Activated CD8-positive, alpha-beta memory T cell treated with anti-CD3 and anti-CD28 coated beads, Interleukin-2, amount 10 ng/mL, durations not matched to agents 7 days and 5 days (primary cell): ENCODE measurements around the gene GBF1. TPM values are rescaled to one million over a fixed set of nuclear protein-coding genes. Genes with fewer than 3 reads are reported as not detected.

Source experiments
- ATAC-seq: fragments of 150-1000 bp; cut with Tn5 transposase; one replicate; pipeline ENCODE4 v1.10.0; 2021; ENCODE audit warnings: moderate library complexity
- CTCF ChIA-PET: fragments of 350-600 bp; sonication (Branson Sonifier 250); formaldehyde crosslinking; loops from one replicate; lab custom pipeline; 2021; ENCODE audit warnings: antibody characterized with exemption; lab: Charles Lee
- DNase-seq: peaks from one replicate; pipeline ENCODE4 v3.0.0-alpha.2; 2020
- H3K27ac Mint-ChIP-seq: one replicate; pipeline ENCODE4 v1.8.0; 2021; ENCODE audit warnings: mild to moderate bottlenecking, mixed read lengths
- H3K27me3 Mint-ChIP-seq: one replicate; pipeline ENCODE4 v1.8.0; 2021; ENCODE audit warnings: mixed read lengths
- H3K36me3 Mint-ChIP-seq: one replicate; pipeline ENCODE4 v1.8.0; 2021; ENCODE audit warnings: mild to moderate bottlenecking, mixed read lengths
- H3K4me1 Mint-ChIP-seq: one replicate; pipeline ENCODE4 v1.8.0; 2021; ENCODE audit warnings: mixed read lengths
- H3K4me3 Mint-ChIP-seq: one replicate; pipeline ENCODE4 v1.8.0; 2021; ENCODE audit warnings: mild to moderate bottlenecking, moderate library complexity, mixed read lengths
- H3K9me3 Mint-ChIP-seq: one replicate; pipeline ENCODE4 v1.8.0; 2022; ENCODE audit warnings: low read depth, mixed read lengths
- total RNA-seq, 2 experiments: library from RNA; stranded (reverse); gene quantifications; one replicate each; pipeline ENCODE4 v1.2.3, GENCODE V29; 2021

Gene GBF1
- total RNA-seq, 2 experiments from 2014 or later = 46.5 to 51.6 TPM

DNA sequence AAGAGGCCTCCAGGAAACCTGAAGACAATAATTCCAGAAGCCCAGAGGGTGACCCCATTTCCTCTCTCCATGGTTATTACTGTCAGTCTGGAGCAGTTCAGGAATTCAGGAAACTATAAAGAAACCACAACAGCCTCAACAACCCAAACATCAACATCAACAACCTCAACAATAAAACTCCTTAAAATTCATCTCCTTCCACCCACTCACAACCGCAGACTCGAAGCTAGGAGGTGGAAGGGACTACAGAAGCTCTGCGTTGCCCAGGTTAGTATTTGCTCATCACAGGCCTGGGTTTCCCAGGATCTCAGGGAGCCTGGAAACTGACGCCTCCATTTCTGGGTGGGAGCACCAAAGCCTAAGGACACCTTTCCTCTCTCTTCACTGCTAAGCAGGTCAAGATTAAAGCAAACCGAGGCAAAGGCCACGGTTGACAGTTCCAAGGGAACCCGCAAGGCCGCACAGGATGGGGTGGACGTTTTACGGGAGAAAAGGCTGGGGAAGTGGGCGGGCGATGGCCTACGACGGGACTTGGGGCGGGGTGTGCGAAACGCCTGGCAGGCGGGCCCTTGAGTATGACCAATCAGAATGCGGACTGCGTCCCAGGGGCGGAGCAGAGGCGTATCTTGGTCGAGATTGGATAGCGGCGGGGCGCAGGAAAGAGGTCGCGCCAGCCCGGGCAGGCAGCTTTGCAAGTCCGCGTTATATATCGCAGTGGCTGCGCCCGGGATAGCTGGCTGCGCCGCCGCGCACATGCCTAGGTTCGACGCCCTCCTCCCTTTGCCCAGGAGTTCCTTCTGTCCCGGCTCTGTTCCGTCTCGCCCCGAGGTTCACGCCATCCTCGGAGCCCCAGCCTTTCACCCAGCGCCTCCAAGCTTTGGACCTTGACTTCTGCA lies 19.4 kb upstream of the GBF1 start, which contains the start of gene ELOVL3:
ELOVL3 (plus strand) TSS at position 654 of the 896 bp plus-strand sequence. CDS start 250 bp downstream, outside the sequence.
- H3K27ac Mint-ChIP-seq = no peak within 1 kb of the TSS
- no peaks in the 10 kb centered on the region for H3K9me3 Mint-ChIP-seq
- peaks cover 19% of the 10 kb centered on the region for H3K4me1 Mint-ChIP-seq
- DNase-seq (peak; percentile 94), ATAC-seq (peak; percentile 96)
- CTCF ChIA-PET = interaction anchor here (0.6 to 19.2 kb wide), 12 partner anchors 10 to 358 kb away, joined by 3 to 824 read pairs (median 6); partner anchors contain the start of genes NFKB2 and PITX3
- no peaks in the 10 kb centered on the region for H3K36me3 Mint-ChIP-seq
- peaks cover 73% of the 10 kb centered on the region for H3K27me3 Mint-ChIP-seq
- H3K4me3 Mint-ChIP-seq = peak within 1 kb of the TSS; percentile 59

DNA sequence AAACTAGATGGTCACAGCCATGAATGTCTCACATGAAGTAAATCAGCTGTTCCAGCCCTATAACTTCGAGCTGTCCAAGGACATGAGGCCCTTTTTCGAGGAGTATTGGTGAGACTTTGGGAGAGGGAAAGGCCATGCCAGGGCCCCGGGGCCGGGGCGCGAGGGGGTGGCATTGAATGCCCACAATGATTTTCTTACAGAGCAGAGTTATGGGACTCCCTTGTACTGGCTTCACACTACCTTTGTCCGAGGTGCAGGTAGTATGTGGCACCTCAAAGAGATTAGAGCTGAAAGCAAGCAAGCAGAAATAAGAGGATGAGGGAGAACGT lies 18.8 kb upstream of the GBF1 start:
- Mint-ChIP-seq H3K36me3 (no peaks in the 10 kb centered on the region), H3K27ac (no peak overlapping the region), H3K4me1 (peaks cover 19% of the 10 kb centered on the region), H3K9me3 (no peaks in the 10 kb centered on the region), H3K4me3 (peak overlapping the region; percentile 59), H3K27me3 (peaks cover 72% of the 10 kb centered on the region)
- no peak for ATAC-seq
- CTCF ChIA-PET = interaction anchor here (0.6 to 19.2 kb wide), 13 partner anchors 10 to 357 kb away, joined by 3 to 824 read pairs (median 5); partner anchors contain the start of genes NFKB2 and PITX3
- DNase-seq = no peak

DNA sequence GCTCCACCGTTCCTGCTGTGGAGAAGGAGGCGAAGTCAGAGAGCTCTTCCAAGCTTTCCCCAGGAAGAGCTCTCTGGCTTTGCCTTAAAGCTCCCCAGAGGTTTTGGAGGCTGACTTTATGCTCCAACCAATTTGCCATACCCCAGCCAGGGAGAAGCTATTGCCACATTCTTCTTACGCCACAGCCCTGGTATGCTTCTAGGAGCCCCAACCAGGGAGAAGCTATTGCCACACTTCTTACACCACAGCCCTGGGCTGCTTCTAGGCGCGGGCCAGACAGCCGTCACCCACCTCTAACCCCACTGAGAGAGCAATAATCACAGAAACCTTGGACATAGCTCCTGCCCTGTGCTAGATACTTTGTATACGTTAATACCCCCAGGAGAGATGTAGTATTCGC lies 18.3 kb upstream of the GBF1 start:
- Mint-ChIP-seq H3K9me3 (no peaks in the 10 kb centered on the region), H3K4me3 (no peak overlapping the region), H3K4me1 (peaks cover 22% of the 10 kb centered on the region), H3K27me3 (peaks cover 75% of the 10 kb centered on the region), H3K36me3 (no peaks in the 10 kb centered on the region), H3K27ac (no peak overlapping the region)
- ATAC-seq (no peak), DNase-seq (no peak)
- CTCF ChIA-PET = interaction anchor here (0.6 to 19.2 kb wide), 11 partner anchors 11 to 357 kb away, joined by 3 to 824 read pairs (median 6); partner anchors contain the start of genes NFKB2 and PITX3

DNA sequence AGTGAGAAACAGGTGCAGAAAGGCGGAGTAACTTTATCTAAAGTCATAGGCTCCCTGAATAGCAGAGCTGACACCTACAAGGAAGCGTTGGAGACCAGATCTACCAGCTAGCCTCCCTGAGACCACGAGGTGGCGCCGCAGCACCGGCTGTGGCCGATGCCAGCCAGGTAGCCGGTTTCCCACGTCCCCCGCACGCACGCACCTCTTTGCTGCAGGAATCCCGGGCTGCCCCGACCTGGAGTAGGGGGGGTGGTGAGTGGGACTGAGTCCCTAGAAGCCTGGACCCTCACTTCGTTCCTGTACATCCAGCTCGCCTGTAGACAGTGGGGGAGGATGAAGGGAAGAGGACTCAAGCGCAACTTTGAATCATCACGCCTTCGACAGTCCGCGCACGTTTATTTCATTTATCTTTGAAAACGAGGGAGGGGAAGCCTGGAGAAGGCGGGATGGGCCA lies 15.5 kb upstream of the GBF1 start:
- ATAC-seq = peak; percentile 48
- Mint-ChIP-seq H3K27ac (no peak overlapping the region), H3K9me3 (no peaks in the 10 kb centered on the region), H3K36me3 (no peaks in the 10 kb centered on the region), H3K4me1 (peaks cover 22% of the 10 kb centered on the region), H3K27me3 (peaks cover 68% of the 10 kb centered on the region), H3K4me3 (peak overlapping the region; percentile 62)
- CTCF ChIA-PET = interaction anchor here (0.6 to 19.2 kb wide), 68 partner anchors 8 to 477 kb away, joined by 3 to 824 read pairs (median 6); partner anchors contain the start of genes ACTR1A, CUEDC2, FBXL15 and GBF1
- peak; percentile 91 for DNase-seq

DNA sequence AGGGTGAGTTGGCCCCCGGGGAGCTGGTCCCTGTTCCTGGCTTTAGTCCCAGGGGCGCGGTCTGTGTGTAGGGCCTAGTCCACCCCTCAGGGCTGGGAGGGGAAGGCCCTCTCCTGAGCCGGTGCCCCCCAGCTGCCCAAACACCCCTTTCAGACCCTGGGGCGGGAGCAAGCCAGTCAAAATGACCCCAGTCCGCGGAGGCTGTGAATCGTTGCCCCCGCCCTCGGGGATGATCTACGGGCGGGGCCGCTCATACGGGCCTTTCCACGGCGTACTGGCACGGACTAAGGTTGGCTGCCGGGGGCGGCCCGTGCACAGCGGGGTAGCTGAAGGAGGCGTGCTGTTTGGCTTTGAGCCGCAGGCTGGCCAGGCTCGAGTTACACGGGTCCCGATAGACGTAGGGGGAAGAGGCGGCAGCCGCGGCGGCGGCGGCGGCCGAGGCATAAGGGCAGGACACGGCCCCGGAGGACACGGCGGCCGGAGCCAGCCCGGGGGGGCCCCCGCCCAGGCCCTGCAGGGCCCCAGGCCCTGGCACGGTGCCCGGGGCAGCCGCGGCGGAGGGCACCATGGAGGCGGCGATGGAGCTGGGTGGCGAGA lies 15.0 kb upstream of the GBF1 start:
- Mint-ChIP-seq H3K9me3 (no peaks in the 10 kb centered on the region), H3K36me3 (no peaks in the 10 kb centered on the region), H3K27ac (no peak overlapping the region), H3K4me1 (peaks cover 22% of the 10 kb centered on the region), H3K4me3 (peak overlapping the region; percentile 62), H3K27me3 (peaks cover 68% of the 10 kb centered on the region)
- CTCF ChIA-PET = interaction anchor here (0.6 to 19.2 kb wide), 68 partner anchors 8 to 477 kb away, joined by 3 to 824 read pairs (median 6); partner anchors contain the start of genes ACTR1A, CUEDC2, FBXL15 and GBF1
- ATAC-seq (peak; percentile 14), DNase-seq (peak; percentile 46)

DNA sequence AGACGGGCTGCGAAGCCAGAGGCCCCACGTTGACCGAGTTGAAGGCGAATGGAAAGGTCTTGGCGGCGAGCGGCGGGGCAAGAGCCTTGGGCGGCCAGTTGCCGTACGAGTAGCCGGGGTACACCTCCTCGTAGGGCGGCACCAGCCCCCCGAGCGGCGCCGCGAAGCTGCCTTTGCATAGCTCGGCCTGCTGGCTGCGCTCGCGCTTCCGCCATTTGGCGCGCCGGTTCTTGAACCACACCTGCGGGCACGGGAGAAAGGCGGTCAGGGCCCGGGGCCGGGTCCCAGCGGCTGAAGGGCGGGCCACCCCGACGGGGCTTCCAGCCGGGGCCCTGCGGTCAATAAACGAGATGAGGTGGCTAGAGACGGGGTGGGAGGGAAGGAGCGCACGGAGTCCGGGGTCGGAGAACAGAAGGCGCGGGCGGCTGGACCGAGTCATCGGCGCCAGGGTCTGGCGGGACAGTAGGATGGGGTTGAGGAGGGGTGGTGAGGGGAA lies 14.4 kb upstream of the GBF1 start:
- DNase-seq (peak; percentile 62), ATAC-seq (peak; percentile 20)
- Mint-ChIP-seq H3K36me3 (no peaks in the 10 kb centered on the region), H3K4me1 (peaks cover 18% of the 10 kb centered on the region), H3K27me3 (peaks cover 71% of the 10 kb centered on the region), H3K27ac (no peak overlapping the region), H3K4me3 (peak overlapping the region; percentile 62), H3K9me3 (no peaks in the 10 kb centered on the region)
- CTCF ChIA-PET = interaction anchor here (0.6 to 19.2 kb wide), 55 partner anchors 7 to 476 kb away, joined by 3 to 824 read pairs (median 10); partner anchors contain the start of genes ACTR1A, CUEDC2, FBXL15 and GBF1

DNA sequence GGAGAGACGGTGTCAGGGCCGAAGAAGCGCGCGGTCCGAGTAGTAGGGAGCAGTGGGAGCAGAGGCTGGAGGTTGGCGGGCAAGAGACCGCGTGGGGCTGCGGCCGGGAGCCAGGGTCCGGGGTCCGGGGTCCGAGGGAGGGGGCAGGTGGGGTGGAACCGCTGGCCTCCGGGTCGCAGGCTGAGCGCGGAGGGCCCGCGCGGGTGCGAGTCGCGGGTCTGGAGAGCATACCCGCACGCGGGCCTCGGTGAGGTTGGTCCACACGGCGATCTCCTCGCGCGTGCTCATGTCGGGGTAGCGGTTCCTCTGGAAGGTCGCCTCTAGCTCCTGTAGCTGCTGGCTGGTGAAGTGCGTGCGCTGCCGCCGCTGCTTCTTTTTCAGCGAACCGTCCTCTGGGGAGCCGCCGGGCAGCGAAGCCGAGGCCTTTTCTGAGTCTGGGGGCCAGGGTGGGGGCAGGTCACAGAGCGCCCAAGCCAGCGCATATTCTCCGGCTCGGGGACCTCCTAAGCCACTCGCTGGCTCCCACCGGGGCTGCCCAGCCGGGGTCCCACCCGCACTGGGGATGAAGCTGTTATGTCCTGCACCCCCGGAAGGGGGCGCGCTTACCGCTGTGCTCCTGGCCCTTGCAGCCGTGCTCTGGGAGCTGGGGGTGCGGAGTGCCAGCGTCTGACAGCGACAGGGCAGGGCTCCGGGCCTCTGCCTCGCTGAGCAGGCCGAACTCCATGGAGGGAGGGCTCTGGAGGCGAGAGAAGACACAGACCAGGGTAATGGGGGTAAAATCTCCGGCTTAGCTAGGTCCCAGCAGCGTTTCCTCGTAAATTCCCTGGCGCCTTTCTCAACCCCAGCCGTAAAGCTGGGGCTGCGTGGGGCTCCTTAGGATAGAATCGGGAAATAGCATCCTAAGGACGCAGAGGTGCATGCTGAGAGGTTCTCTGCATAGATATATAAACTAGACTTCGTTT lies 13.7 kb upstream of the GBF1 start:
- peak overlapping the region; percentile 62 for H3K4me3 Mint-ChIP-seq
- H3K4me1 Mint-ChIP-seq = peaks cover 12% of the 10 kb centered on the region
- CTCF ChIA-PET = interaction anchor here (0.5 to 19.2 kb wide), 61 partner anchors 6 to 391 kb away, joined by 3 to 824 read pairs (median 6); partner anchors contain the start of genes ACTR1A, CUEDC2, FBXL15 and GBF1
- no peak overlapping the region for H3K27ac Mint-ChIP-seq
- ATAC-seq = peak; percentile 72
- peak; percentile 77 for DNase-seq
- H3K27me3 Mint-ChIP-seq = peaks cover 69% of the 10 kb centered on the region
- no peaks in the 10 kb centered on the region for H3K36me3 Mint-ChIP-seq
- H3K9me3 Mint-ChIP-seq = no peaks in the 10 kb centered on the region

DNA sequence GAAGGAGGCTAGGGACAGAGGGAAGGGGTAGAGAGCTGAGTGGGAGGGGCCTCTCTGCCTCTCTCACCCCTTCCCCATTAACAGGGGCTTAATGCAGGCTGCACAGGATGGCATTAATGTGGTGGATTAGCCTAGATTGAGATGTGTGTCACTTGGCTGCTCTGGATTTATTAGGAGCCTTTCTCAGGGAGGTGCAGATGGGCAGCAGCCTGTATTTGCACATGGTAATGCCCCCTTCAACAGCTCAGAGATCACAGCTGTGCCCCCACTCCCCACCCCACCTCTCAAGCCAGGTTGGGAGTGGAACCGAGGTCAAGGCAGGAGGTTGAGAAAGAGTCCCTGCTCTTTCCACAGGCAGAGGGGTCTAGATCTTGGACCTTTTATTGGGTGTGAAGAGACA lies 11.3 kb upstream of the GBF1 start:
- H3K36me3 Mint-ChIP-seq = no peaks in the 10 kb centered on the region
- peaks cover 60% of the 10 kb centered on the region for H3K27me3 Mint-ChIP-seq

DNA sequence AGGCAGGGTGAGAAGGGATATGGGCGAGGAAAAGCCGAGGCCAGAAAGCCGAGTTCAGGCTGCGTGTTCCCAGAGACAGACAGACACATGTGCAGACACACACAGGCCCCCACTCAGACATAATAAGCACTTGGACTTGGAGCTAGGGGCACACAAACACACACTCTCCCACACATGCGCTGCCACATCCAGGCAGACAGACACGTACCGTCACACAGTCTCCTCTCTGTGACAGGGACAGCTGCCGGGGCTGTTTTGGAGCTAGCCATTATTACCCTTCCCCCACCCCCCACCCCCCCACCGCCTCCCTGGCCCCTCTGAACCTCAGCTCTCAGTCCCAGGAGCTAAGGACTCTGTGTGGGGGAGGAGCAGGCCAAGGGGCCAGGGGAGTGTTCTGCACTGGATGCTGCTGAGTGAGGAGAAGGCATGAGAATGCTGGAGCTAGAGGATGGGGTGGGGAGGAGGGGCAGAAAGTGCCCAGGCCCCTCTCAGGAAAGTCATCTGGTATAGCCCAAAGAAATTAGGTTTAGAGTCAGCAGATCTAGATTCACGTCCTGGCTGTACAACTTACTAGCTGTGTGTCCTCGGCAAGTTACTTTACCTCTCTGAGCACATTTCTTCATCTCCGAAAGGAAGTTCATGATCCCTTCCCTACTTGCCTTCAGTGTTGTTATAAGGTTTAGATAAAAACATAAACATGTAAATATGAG lies 10.3 kb upstream of the GBF1 start:
- CTCF ChIA-PET = interaction anchor here (1.6 to 19.2 kb wide), 5 partner anchors 6 to 349 kb away, joined by 4 to 824 read pairs (median 5); partner anchors contain the start of gene ELOVL3
- no peaks in the 10 kb centered on the region for H3K9me3 Mint-ChIP-seq
- DNase-seq = peak; percentile 23
- peaks cover 7% of the 10 kb centered on the region for H3K4me1 Mint-ChIP-seq
- H3K4me3 Mint-ChIP-seq = no peak overlapping the region
- no peak for ATAC-seq
- no peaks in the 10 kb centered on the region for H3K36me3 Mint-ChIP-seq
- H3K27ac Mint-ChIP-seq = no peak overlapping the region
- peaks cover 60% of the 10 kb centered on the region for H3K27me3 Mint-ChIP-seq

More for the DNA sequence above, 11.3 kb upstream of the GBF1 start:
- Mint-ChIP-seq H3K4me3 (no peak overlapping the region), H3K4me1 (peaks cover 12% of the 10 kb centered on the region), H3K9me3 (no peaks in the 10 kb centered on the region), H3K27ac (no peak overlapping the region)
- ATAC-seq (no peak), DNase-seq (no peak)
- CTCF ChIA-PET = interaction anchor here (0.6 to 19.2 kb wide), 6 partner anchors 5 to 350 kb away, joined by 3 to 824 read pairs (median 4); partner anchors contain the start of gene ELOVL3

DNA sequence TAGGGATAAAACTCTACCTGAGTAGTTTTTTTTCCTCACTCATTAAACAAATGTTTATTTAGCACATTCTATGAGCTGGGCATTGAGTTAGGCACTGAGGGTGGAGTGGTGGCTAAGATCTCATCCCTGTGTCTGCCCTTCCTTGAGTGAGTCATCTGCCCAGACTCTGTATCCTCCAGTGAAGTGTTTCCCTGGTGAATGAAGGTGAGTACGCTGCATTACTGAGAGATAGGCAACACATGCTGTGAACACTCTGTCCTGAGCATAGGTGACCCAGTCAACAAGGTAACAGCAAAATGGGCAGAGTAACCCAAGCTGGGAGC lies 9.8 kb upstream of the GBF1 start:
- H3K27ac Mint-ChIP-seq = no peak overlapping the region
- no peak for ATAC-seq
- peaks cover 62% of the 10 kb centered on the region for H3K27me3 Mint-ChIP-seq

DNA sequence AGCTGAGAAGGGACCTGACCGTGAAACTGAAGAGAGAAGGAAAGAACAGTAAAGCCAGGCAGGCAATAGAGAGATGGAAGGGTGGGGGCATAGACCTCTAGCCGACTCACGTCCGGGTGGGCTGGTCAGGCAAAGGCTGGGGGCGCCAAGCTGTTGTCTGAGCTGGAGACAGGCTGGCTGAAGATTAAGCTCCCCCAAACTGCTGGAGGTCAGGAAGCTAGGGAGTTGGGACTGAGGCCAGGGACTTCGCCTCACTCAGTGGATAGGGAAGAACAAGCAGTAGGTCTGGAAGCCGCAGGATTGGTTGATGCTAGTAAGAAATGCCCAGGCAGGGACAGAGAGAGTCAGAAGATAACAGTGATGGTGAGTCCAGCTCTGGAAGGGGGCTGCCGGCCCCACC lies 9.3 kb upstream of the GBF1 start:
- DNase-seq (peak; percentile 15), ATAC-seq (no peak)
- Mint-ChIP-seq H3K9me3 (no peaks in the 10 kb centered on the region), H3K27ac (no peak overlapping the region), H3K36me3 (no peaks in the 10 kb centered on the region), H3K4me1 (peaks cover 7% of the 10 kb centered on the region), H3K27me3 (peaks cover 64% of the 10 kb centered on the region), H3K4me3 (no peak overlapping the region)
- CTCF ChIA-PET = interaction anchor here (1.2 to 19.2 kb wide), 6 partner anchors 7 to 167 kb away, joined by 3 to 824 read pairs (median 6); partner anchors contain the start of genes ELOVL3 and GBF1

More for the DNA sequence above, 9.8 kb upstream of the GBF1 start:
- CTCF ChIA-PET = interaction anchor here (1.6 to 19.2 kb wide), 5 partner anchors 7 to 348 kb away, joined by 4 to 824 read pairs (median 5); partner anchors contain the start of gene ELOVL3
- H3K9me3 Mint-ChIP-seq = no peaks in the 10 kb centered on the region
- peaks cover 6% of the 10 kb centered on the region for H3K4me1 Mint-ChIP-seq
- DNase-seq = peak; percentile 25
- no peaks in the 10 kb centered on the region for H3K36me3 Mint-ChIP-seq
- H3K4me3 Mint-ChIP-seq = no peak overlapping the region
